ENCODE data around the gene C1QTNF1. TPM values are rescaled to one million over a fixed set of nuclear protein-coding genes. Genes with fewer than 3 reads are reported as not detected.

C1QTNF1 gene
- total RNA-seq, 2 experiments from 2014 or later: 0.13 to 0.14 TPM

- ATAC-seq: no peak
- ChIA-PET POLR2A (interaction anchor here (0.6 to 1.1 kb wide), 3 partner anchors 18 to 302 kb away, joined by 3 to 4 read pairs (median 3); no protein-coding TSS in a partner anchor), CTCF (interaction anchor here (4.4 kb wide), 1 partner anchor 302 kb away, joined by 49 read pairs; no protein-coding TSS in a partner anchor)
- Mint-ChIP-seq H3K36me3 (ENCODE audit: low read depth) (peaks cover 2% of the 10 kb centered on the region), H3K27ac (no peak overlapping the region), H3K27me3 (peaks cover 4% of the 10 kb centered on the region), H3K4me3 (no peak overlapping the region), H3K9me3 (no peaks in the 10 kb centered on the region), H3K4me1 (ENCODE audit: low read depth) (peaks cover 7% of the 10 kb centered on the region)
- intact Hi-C loops (cut with micrococcal nuclease): loop anchor here (5.0 kb wide), 1 partner anchor 302 kb away; no protein-coding TSS in a partner anchor
- no peak for TF ChIP-seq CTCF (IDR thresholded peaks at IDR 0.05)
- no peak for DNase-seq
Observed at GRCh38 chr17:79089720-79090442, 65.9 kb downstream of the C1QTNF1 start.

- Mint-ChIP-seq H3K27me3 (peaks cover 6% of the 10 kb centered on the region), H3K9me3 (no peaks in the 10 kb centered on the region), H3K4me1 (ENCODE audit: low read depth) (peaks cover 7% of the 10 kb centered on the region), H3K27ac (no peak overlapping the region), H3K4me3 (no peak overlapping the region), H3K36me3 (ENCODE audit: low read depth) (peaks cover 2% of the 10 kb centered on the region)
- DNase-seq (no peak), ATAC-seq (no peak)
- POLR2A ChIA-PET: interaction anchor here (1.0 kb wide), 1 partner anchor 301 kb away, joined by 3 read pairs; no protein-coding TSS in a partner anchor
- no peak for TF ChIP-seq CTCF (IDR thresholded peaks at IDR 0.05)
- CTCF ChIA-PET: interaction anchor here (0.8 to 4.4 kb wide), 2 partner anchors 300 to 301 kb away, joined by 3 to 49 read pairs; no protein-coding TSS in a partner anchor
- intact Hi-C loops (cut with micrococcal nuclease): no loop called here
Observed at GRCh38 chr17:79090443-79091225, 66.7 kb downstream of the C1QTNF1 start.

- no peak for ATAC-seq
- TF ChIP-seq CTCF (IDR thresholded peaks at IDR 0.05): no peak
- POLR2A ChIA-PET: no interaction called here
- H3K4me3 Mint-ChIP-seq: no peak overlapping the region
- H3K4me1 Mint-ChIP-seq (ENCODE audit: low read depth): peaks cover 7% of the 10 kb centered on the region
- no peaks in the 10 kb centered on the region for H3K9me3 Mint-ChIP-seq
- CTCF ChIA-PET: interaction anchor here (0.8 kb wide), 1 partner anchor 300 kb away, joined by 3 read pairs; no protein-coding TSS in a partner anchor
- DNase-seq: no peak
- H3K27ac Mint-ChIP-seq: no peak overlapping the region
- peaks cover 9% of the 10 kb centered on the region for H3K27me3 Mint-ChIP-seq
- intact Hi-C loops (cut with micrococcal nuclease): no loop called here
- H3K36me3 Mint-ChIP-seq (ENCODE audit: low read depth): peaks cover 2% of the 10 kb centered on the region
Observed at GRCh38 chr17:79091226-79091670, 67.3 kb downstream of the C1QTNF1 start.

GRCh38 chr17:79092567-79092966 lies 68.6 kb downstream of the C1QTNF1 start:
- Mint-ChIP-seq H3K4me1 (ENCODE audit: low read depth) (peaks cover 7% of the 10 kb centered on the region), H3K27ac (no peak overlapping the region), H3K36me3 (ENCODE audit: low read depth) (no peaks in the 10 kb centered on the region), H3K27me3 (peaks cover 9% of the 10 kb centered on the region), H3K9me3 (no peaks in the 10 kb centered on the region), H3K4me3 (no peak overlapping the region)
- CTCF ChIA-PET: interaction anchor here (0.8 to 3.0 kb wide), 2 partner anchors 10 to 300 kb away, joined by 3 to 22 read pairs; no protein-coding TSS in a partner anchor
- TF ChIP-seq CTCF (IDR thresholded peaks at IDR 0.05): no peak
- intact Hi-C loops (cut with micrococcal nuclease): no loop called here
- ATAC-seq (no peak), DNase-seq (no peak)
- POLR2A ChIA-PET: no interaction called here

Data from activated CD8-positive, alpha-beta T cell treated with anti-CD3 and anti-CD28 coated beads for 36 hours (primary cell).